DND-41 (cell line): ENCODE results near the gene RECK.

Experiments used
- EZH2 ChIP-seq: IDR thresholded peaks from 3 replicates; pipeline ENCODE4 v1.6.1; 2012; ENCODE audit warnings: borderline replicate concordance, low read depth, mild to moderate bottlenecking, moderate library complexity, low read length, inconsistent platforms; ENCODE audit not compliant: severe bottlenecking
- TF ChIP-seq, protein P1 (sequence below): IDR thresholded peaks from 2 replicates; pipeline ENCODE4 v1.5.1; 2012; ENCODE audit warnings: borderline replicate concordance, low read length, moderate library complexity, mild to moderate bottlenecking; ENCODE audit not compliant: poor library complexity, severe bottlenecking; ENCODE audit errors: extremely low read depth

DNA sequence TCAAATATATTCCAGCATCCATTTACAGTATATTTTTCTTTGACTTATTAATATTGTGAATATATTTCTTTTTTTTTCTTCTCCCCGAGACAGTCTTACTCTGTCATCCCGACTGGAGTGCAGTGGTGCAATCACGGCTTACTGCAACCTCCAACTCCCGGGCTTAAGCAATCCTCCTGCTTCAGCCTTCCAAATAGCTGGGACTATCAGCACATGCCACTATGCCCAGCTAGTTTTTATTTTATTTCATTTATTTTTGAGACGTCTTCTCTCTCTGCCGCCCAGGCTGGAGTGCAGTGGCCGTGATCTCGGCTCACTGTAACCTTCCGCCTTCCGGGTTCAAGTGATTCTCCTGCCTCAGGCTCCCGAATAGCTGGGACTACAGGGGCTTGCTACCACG is 92.4 kb downstream of the RECK start:
- TF ChIP-seq, protein P1, sequence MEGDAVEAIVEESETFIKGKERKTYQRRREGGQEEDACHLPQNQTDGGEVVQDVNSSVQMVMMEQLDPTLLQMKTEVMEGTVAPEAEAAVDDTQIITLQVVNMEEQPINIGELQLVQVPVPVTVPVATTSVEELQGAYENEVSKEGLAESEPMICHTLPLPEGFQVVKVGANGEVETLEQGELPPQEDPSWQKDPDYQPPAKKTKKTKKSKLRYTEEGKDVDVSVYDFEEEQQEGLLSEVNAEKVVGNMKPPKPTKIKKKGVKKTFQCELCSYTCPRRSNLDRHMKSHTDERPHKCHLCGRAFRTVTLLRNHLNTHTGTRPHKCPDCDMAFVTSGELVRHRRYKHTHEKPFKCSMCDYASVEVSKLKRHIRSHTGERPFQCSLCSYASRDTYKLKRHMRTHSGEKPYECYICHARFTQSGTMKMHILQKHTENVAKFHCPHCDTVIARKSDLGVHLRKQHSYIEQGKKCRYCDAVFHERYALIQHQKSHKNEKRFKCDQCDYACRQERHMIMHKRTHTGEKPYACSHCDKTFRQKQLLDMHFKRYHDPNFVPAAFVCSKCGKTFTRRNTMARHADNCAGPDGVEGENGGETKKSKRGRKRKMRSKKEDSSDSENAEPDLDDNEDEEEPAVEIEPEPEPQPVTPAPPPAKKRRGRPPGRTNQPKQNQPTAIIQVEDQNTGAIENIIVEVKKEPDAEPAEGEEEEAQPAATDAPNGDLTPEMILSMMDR, result no peak
- no peak for TF ChIP-seq EZH2
